HG02610 (cell line): ENCODE results near the gene POLRMT.
A peak's percentile ranks its signal among the peaks of the same experiment; 100 is the strongest.
"Not testable (repeated sequence)": the region's sequence is repeated elsewhere in the genome, so short reads cannot be mapped to it uniquely, and the experiment has no call there.

Experiments
- ATAC-seq: cut with Tn5 transposase; IDR thresholded peaks from one replicate; pipeline ENCODE4 v1.9.1; 2021; ENCODE audit warnings: mild to moderate bottlenecking, moderate library complexity; ENCODE audit not compliant: unreplicated experiment

The POLRMT gene

GRCh38 chr19:633068-633785, at the start of gene POLRMT:
Gene POLRMT, minus strand, starts transcription at chr19:633537. Its CDS starts 25 bp downstream, at chr19:633512.
- ATAC-seq: peak; percentile 81

GRCh38 chr19:682678-683320, 49.5 kb upstream of the POLRMT start:
- no peak for ATAC-seq

DNA sequence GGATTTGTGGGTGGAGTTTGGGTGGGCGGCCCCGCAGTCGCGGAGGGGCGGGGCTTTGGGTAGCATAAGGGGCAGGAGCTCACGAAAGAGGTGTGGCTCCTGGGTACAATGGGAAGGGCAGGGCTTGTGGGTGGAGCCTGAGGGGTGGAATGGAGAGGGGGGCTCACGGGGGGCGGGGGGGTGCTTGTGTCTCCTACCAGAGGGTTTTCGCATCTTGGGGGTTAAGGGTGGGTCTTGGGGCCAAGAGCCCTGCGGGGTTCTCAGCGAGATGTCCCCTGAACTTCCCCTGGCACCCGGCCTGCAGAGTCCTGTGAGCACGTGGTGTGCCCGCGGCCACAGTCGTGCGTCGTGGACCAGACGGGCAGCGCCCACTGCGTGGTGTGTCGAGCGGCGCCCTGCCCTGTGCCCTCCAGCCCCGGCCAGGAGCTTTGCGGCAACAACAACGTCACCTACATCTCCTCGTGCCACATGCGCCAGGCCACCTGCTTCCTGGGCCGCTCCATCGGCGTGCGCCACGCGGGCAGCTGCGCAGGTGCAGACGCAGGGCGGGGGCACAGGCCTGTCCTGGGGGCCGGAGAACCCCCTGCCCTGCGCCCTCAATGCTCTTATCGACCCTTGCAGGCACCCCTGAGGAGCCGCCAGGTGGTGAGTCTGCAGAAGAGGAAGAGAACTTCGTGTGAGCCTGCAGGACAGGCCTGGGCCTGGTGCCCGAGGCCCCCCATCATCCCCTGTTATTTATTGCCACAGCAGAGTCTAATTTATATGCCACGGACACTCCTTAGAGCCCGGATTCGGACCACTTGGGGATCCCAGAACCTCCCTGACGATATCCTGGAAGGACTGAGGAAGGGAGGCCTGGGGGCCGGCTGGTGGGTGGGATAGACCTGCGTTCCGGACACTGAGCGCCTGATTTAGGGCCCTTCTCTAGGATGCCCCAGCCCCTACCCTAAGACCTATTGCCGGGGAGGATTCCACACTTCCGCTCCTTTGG, 48.0 kb upstream of the POLRMT start:
- no peak for ATAC-seq

- peak; percentile 58 for ATAC-seq
These were observed 47.1 kb upstream of the POLRMT start for GRCh38 chr19:680287-681028.

DNA sequence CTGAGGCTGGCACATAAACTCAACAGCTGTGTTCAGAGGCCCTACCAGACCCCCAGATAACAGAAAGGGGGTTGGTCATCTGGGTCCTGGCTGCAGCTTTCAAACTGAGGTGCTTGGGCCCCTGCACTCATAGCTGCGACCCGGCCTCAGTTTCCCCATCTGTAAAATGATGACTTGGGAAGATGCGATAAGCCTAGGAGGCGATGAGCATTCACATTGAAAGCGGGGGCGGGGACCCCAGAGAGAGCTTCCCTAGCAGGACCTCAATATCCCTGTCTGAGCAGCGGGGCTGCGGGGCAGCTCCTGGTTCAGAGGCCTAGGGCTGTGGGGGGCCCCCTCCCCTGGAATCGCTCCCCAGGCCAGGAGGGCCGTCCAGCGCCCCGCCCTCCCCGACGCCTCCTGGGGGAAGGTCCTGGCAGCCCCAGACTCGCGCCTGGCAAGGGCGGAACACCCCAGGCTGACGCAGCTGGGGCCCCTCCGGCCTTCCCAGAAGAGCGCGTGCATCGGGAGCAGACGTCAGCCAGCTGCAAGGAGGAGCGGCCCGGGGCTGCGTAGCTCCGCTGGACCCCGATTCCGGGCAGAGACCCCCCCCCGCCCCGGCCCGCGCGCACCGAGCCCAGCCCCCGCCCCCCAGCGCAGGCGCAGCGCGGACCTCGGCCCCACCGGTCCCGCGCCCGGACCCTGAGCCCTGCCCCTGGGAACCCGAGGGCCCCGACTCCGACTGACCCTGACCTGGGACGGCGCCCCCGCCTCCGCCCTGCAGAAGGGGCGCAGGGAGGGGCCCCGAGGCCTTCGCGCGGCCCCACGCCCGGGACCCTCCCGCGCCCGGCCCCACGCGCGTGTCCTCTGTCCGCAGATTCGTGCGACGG, 46.3 kb upstream of the POLRMT start:
- ATAC-seq: peak; percentile 14

- no peak for ATAC-seq
These were observed 45.6 kb upstream of the POLRMT start for GRCh38 chr19:678791-679388.

DNA sequence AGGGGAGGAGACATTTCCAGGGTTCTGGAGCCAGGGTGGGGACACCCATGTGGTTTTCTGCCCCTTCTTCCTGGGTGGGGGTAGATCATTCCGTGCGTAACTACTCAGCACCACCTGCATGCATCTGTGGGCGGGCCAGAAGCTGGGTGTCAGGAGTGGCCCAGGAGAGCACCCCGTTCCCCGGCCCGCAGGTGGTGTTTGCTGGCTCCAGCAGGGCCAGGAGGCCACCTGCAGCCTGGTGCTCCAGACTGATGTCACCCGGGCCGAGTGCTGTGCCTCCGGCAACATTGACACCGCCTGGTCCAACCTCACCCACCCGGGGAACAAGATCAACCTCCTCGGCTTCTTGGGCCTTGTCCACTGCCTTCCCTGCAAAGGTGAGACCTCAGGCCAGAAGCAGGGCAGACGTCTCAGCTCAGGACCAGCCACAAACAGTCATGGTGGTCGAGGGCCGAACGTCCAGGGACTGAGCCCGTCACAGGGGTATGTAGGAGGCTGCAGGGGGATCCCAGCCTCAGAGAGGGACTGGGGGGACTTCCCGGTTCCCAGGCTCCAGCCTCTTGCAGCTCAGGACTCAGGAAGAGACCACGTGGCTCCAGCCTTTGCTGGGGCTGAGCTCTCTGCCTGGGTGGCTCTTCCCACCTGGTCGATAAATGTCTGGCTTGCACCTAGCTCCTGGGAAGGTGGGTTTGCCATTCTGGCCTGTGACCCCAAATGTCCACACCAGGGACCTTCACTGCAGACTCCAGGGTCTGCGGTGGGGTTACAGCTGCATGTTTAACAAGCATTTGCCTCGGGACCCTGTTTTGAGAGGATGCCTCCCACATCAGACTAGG, 44.5 kb upstream of the POLRMT start:
- no peak for ATAC-seq

DNA sequence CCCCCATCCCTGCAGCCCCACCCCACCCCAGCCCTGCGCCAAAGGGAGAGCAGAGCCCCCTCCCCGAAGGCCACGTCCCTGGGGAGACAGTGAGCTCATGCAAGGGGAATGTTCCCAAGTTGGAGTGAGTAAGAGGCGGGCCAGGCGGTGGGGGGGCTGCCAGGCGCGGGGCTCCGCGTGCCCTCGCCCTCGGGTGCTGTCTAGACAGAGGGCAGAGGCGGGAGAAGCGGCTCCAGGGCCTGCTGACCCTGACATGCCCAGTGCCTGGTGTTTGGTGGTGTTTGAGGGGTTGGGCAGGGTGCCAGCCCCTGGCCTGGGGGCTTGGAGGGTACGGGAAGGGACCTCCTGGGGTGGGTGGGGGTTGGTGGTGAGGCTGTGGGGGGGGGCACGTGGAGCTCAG, 43.9 kb upstream of the POLRMT start:
- no peak for ATAC-seq

DNA sequence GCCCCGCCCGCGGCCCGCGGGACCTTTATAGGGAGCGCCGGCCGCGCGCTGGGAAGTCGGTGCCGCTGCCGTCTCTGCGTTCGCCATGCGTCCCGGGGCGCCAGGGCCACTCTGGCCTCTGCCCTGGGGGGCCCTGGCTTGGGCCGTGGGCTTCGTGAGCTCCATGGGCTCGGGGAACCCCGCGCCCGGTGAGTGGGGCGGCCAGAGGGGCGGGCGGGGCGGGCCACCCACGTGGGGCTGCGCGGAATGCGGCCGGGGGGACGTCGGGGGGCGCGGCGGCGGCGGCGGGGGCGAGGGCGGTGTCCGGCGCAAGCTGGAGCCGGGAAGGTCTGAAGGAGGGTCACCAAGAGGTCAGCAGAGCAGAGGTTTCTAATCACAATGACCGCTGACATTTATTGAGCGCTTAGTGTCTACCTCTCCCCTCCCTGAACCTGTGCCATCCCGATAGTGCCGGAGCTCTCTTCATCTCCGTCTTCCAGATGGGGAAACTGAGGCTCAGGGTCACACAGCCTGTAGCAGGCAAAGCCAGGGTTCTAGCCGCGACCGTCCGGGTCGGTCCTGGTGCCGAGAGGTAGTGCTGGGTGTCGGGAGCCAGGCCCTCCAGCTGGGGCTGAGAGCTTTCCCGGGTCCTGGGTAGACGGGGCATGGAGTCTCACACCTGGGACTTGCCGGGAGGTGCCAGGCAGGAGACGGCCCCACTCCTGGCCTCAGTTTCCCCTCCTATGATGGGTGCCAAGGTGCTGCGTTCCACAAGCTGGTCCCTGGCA, 43.2 kb upstream of the POLRMT start, which contains the start of gene FSTL3:
Gene FSTL3 (plus strand): TSS at position 54 of the 767 bp plus-strand sequence. CDS start 32 bp downstream, at position 86.
- no peak for ATAC-seq

- ATAC-seq: no peak
These were observed 42.6 kb upstream of the POLRMT start for GRCh38 chr19:676007-676338.

- ATAC-seq: no peak
These were observed 41.2 kb upstream of the POLRMT start for GRCh38 chr19:674282-675151.

DNA sequence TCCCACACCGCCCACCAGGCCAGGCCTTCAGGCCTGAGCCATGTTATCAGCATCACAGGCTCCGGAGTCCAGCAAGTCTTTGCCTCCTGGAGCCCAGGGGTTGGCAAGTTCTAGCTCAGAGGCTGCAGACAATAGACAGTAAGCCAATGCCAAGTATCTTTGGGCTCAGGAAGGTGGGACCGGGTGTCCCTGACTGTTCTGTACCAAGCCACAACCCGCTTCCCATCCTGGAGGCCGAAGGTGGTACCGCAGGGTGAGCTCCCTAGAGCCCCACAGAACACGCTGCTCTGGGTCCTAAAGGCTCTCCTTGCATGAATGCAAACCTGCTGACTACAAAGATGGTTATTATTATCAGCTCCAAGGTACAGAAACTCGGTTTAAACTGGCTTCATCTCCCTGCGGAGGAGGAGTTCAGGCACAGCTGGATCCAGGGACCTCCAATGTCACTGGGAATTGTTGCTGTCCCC, 37.3 kb upstream of the POLRMT start:
- ATAC-seq: no peak

- not testable (repeated sequence) for ATAC-seq
These were observed 35.5 kb upstream of the POLRMT start for GRCh38 chr19:668675-669434.

DNA sequence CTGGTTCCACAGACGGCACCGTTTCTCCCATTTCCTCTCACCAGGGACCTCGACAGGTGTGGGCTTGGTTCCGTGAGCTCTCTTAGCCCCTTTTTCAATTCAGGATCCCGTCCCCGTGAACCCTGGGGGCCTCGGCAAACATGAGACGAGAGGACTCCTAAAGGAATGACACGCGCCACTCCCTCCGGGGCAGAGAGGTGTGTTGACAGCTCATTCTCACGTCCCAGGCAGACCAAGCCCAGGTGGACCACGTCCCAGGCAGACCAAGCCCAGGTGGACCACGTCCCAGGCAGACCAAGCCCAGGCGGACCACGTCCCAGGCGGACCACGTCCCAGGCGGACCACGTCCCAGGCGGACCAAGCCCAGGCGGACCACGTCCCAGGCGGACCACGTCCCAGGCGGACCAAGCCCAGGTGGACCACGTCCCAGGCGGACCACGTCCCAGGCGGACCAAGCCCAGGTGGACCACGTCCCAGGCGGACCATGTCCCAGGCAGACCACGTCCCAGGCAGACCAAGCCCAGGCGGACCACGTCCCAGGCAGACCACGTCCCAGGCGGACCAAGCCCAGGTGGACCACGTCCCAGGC, 33.7 kb upstream of the POLRMT start:
- not testable (repeated sequence) for ATAC-seq

GRCh38 chr19:664913-665443, 31.6 kb upstream of the POLRMT start:
- ATAC-seq: no peak
